ENCODE results near the gene LAMTOR5. TPM values are rescaled to one million over a fixed set of nuclear protein-coding genes. Genes with fewer than 3 reads are reported as not detected.

LAMTOR5 gene
- total and polyA plus RNA-seq, 2 of the 4 experiments (the other 2 are of a cell fraction), result 159 to 369 TPM

GRCh38 chr1:110361856-110362255 is 45.6 kb downstream of the LAMTOR5 start:
- no peak overlapping the region for H3K14ac ChIP-seq (replicated peaks; ENCODE audit: low read depth, low read length)
- POLR2A ChIA-PET (ENCODE audit: unreplicated experiment), result interaction anchor here (0.6 kb wide), 1 partner anchor 22 kb away, joined by 6 read pairs; no protein-coding TSS in a partner anchor
- BruUV-seq (replicated peaks), result no TSS peak

More at GRCh38 chr1:110361856-110362255, 45.6 kb downstream of the LAMTOR5 start:
- Histone ChIP-seq H2AK9ac (replicated peaks; ENCODE audit: low read depth, low read length, poor library complexity) (no peak overlapping the region), H3K18ac (ENCODE audit: low read depth, low read length) (no peak overlapping the region), H3K56ac (ENCODE audit: extremely low read depth, insufficient read depth, low read length) (no peak overlapping the region), H3K27ac (ENCODE audit: insufficient read depth, low read length) (no peak overlapping the region), H3K79me1 (ENCODE audit: low read depth in 1 of 2, low read length in 2 of 2) (peaks cover 16 to 25% of the 10 kb centered on the region in 2 experiments), H4K8ac (ENCODE audit: low read depth in 2 of 2, low read length in 2 of 2) (no peak overlapping the region), H3K9ac (ENCODE audit: low read depth, low read length) (no peak overlapping the region), H4K91ac (ENCODE audit: insufficient read depth, low read depth, low read length) (no peak overlapping the region), H3K4me3 (ENCODE audit: insufficient read depth, low read depth, low read length) (no peak overlapping the region), H2BK120ac (ENCODE audit: low read depth, low read length) (no peak overlapping the region), H3K27me3 (ENCODE audit: control insufficient read depth, insufficient read depth, low read length) (no peaks in the 10 kb centered on the region), H2AFZ (replicated peaks; ENCODE audit: low read length, poor library complexity) (no peak overlapping the region), H4K20me1 (ENCODE audit: insufficient read depth, low read length) (no peaks in the 10 kb centered on the region; the same call in 1 of the 2 replicates), H2AK5ac (ENCODE audit: low read depth, low read length) (no peak overlapping the region), H2BK15ac (ENCODE audit: low read depth, low read length) (no peak overlapping the region), H3K36me3 (ENCODE audit: control insufficient read depth, insufficient read depth, low read length) (no peaks in the 10 kb centered on the region; the same call in 1 of the 2 replicates), H3K4ac (ENCODE audit: low read depth, low read length) (no peak overlapping the region), H3K9me3 (ENCODE audit: control insufficient read depth, insufficient read depth, low read length) (no peaks in the 10 kb centered on the region), H4K5ac (ENCODE audit: low read depth, low read length) (no peak overlapping the region), H2BK20ac (ENCODE audit: low read depth, low read length) (no peak overlapping the region), H2BK5ac (ENCODE audit: low read depth, low read length, poor library complexity, severe bottlenecking) (no peak overlapping the region), H3K23ac (ENCODE audit: low read depth, low read length) (no peak overlapping the region), H3K4me2 (ENCODE audit: low read depth, low read length) (no peak overlapping the region), H3K4me1 (ENCODE audit: control insufficient read depth, insufficient read depth, low read length) (no peaks in the 10 kb centered on the region), H3K9me1 (ENCODE audit: insufficient read depth, low read length) (no peaks in the 10 kb centered on the region)
- DNase-seq (no peak), ATAC-seq (ENCODE audit: low read depth) (no peak)
- CTCF ChIA-PET, result interaction anchor here (0.7 kb wide), 1 partner anchor 49 kb away, joined by 3 read pairs; no protein-coding TSS in a partner anchor
- TF ChIP-seq MAZ (IDR thresholded peaks at IDR 0.05; ENCODE audit: borderline replicate concordance, low read depth, low read length) (no peak), MAFK (IDR thresholded peaks at IDR 0.05; ENCODE audit: low read depth, low read length) (no peak), FOS (IDR thresholded peaks at IDR 0.05; ENCODE audit: low read depth, low read length) (no peak), RFX5 (IDR thresholded peaks at IDR 0.05; ENCODE audit: low read depth, low read length) (no peak), MXI1 (IDR thresholded peaks at IDR 0.05; ENCODE audit: borderline replicate concordance, low read depth, low read length) (no peak), RCOR1 (IDR thresholded peaks at IDR 0.05; ENCODE audit: insufficient replicate concordance, low read length) (no peak), CEBPB (IDR thresholded peaks at IDR 0.05; ENCODE audit: low read depth, low read length) (no peak), POLR2A (IDR thresholded peaks at IDR 0.05; ENCODE audit: low read depth, low read length) (no peak), CTCF (conservative IDR thresholded peaks at IDR 0.05; ENCODE audit: low read depth, low read length) (no peak), USF2 (IDR thresholded peaks at IDR 0.05; ENCODE audit: low read depth, low read length) (no peak)
- WGBS, 2 experiments (ENCODE audit: extremely low coverage in 2 of 2, insufficient read length in 1 of 2), result no CpG with 5 or more reads among the region's 1 CpG
- intact Hi-C loops (cut with micrococcal nuclease) (no loop called here), in situ Hi-C loops (cut with MboI; ENCODE audit: low sequenced_read_pairs) (no loop called here), dilution Hi-C loops (cut with HindIII; ENCODE audit: low sequenced_read_pairs, unreplicated experiment) (no loop called here)
